NCI-H446 treated with DMSO at 0.1 percent for 48 hours (cell line): ENCODE measurements around the gene MGME1.
"Not testable (repeated sequence)": the region's sequence is repeated elsewhere in the genome, so short reads cannot be mapped to it uniquely, and the experiment has no call there.

Experiments used
- DNase-seq: peaks from one replicate; lab custom pipeline; 2025; lab: John Stamatoyannopoulos, UW

Gene MGME1

GRCh38 chr20:18020931-18021330 lies 52.1 kb downstream of the MGME1 start:
- no peak for DNase-seq

GRCh38 chr20:18024606-18025127 lies 55.8 kb downstream of the MGME1 start:
- no peak for DNase-seq

- DNase-seq = not testable (repeated sequence)
These were observed 58.2 kb downstream of the MGME1 start for GRCh38 chr20:18027011-18027410.

GRCh38 chr20:18030020-18030419 lies 61.2 kb downstream of the MGME1 start:
- no peak for DNase-seq

GRCh38 chr20:18031050-18031449 lies 62.2 kb downstream of the MGME1 start:
- DNase-seq = no peak

GRCh38 chr20:18031888-18032509 lies 63.2 kb downstream of the MGME1 start:
- no peak for DNase-seq

GRCh38 chr20:18032977-18033892 lies 64.4 kb downstream of the MGME1 start:
- DNase-seq = no peak

GRCh38 chr20:18034039-18034438 lies 65.2 kb downstream of the MGME1 start:
- DNase-seq = no peak

GRCh38 chr20:18039063-18039462 lies 70.2 kb downstream of the MGME1 start:
- DNase-seq = no peak
